Esophagus muscularis mucosa (tissue), 3 donors: ENCODE data around the gene SETX.

Experiments used
- POLR2A ChIP-seq: fragments of 450-650 bp; IDR thresholded peaks from one replicate; pipeline ENCODE4 v1.6.1; 2017; ENCODE audit warnings: antibody characterized with exemption, moderate library complexity, mild to moderate bottlenecking, low read depth
- TF ChIP-seq, protein P1 (sequence below), 3 experiments: fragments of 200-600 bp in 2 of 3; fragments of 450-650 bp in 1 of 3; sonication (generic) in 2 of 3; IDR thresholded peaks; one replicate each; pipeline ENCODE4 v1.5.1; 2017 to 2019; ENCODE audit warnings: antibody characterized with exemption in 3 of 3, mild to moderate bottlenecking in 2 of 3, moderate library complexity in 1 of 3

- TF ChIP-seq POLR2A: no peak
- TF ChIP-seq, protein P1, sequence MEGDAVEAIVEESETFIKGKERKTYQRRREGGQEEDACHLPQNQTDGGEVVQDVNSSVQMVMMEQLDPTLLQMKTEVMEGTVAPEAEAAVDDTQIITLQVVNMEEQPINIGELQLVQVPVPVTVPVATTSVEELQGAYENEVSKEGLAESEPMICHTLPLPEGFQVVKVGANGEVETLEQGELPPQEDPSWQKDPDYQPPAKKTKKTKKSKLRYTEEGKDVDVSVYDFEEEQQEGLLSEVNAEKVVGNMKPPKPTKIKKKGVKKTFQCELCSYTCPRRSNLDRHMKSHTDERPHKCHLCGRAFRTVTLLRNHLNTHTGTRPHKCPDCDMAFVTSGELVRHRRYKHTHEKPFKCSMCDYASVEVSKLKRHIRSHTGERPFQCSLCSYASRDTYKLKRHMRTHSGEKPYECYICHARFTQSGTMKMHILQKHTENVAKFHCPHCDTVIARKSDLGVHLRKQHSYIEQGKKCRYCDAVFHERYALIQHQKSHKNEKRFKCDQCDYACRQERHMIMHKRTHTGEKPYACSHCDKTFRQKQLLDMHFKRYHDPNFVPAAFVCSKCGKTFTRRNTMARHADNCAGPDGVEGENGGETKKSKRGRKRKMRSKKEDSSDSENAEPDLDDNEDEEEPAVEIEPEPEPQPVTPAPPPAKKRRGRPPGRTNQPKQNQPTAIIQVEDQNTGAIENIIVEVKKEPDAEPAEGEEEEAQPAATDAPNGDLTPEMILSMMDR (IDR thresholded peaks at IDR 0.05): no peak
These were observed 35.2 kb downstream of the SETX start for GRCh38 chr9:132319421-132320110.
